Heart right ventricle (tissue), 16 donors: Measurements from ENCODE around the gene RHOG. TPM values are rescaled to one million over a fixed set of nuclear protein-coding genes. Genes with fewer than 3 reads are reported as not detected.

Experiments
- ATAC-seq, 8 donors: fragments of 200-7000 bp; cut with Tn5 transposase; one replicate each; pipeline ENCODE4 v1.9.1; 2020; ENCODE audit warnings: mild to moderate bottlenecking in 8 of 8, moderate library complexity in 8 of 8, moderate number of reproducible peaks in 1 of 8
- DNase-seq, 2 donors: peaks; one replicate each; pipeline ENCODE4 v3.0.0-alpha.2; 2020
- H3K27ac ChIP-seq, 10 donors: fragments of 200-600 bp; sonication (generic) in 2 of 10; one replicate each; pipeline versions ENCODE4 v1.5.0 to v1.8.0; 2020 to 2022; ENCODE audit warnings: mild to moderate bottlenecking in 3 of 10
- H3K27me3 ChIP-seq, 7 donors: fragments of 200-600 bp; one replicate each; pipeline ENCODE4 v1.8.0; 2021 to 2022; ENCODE audit warnings: mild to moderate bottlenecking in 2 of 7
- H3K36me3 ChIP-seq, 9 donors: fragments of 200-600 bp; sonication (generic) in 1 of 9; one replicate each; pipeline versions ENCODE4 v1.5.0 to v1.8.0; 2020 to 2022; ENCODE audit warnings: mild to moderate bottlenecking in 2 of 9
- H3K4me1 ChIP-seq, 9 donors: fragments of 200-600 bp; sonication (generic) in 1 of 9; one replicate each; pipeline versions ENCODE4 v1.5.0 to v1.8.0; 2020 to 2022; ENCODE audit warnings: mild to moderate bottlenecking in 4 of 9
- H3K4me3 ChIP-seq, 10 donors: fragments of 200-600 bp; sonication (generic) in 2 of 10; one replicate each; pipeline versions ENCODE4 v1.5.0 to v1.8.0; 2020 to 2022; ENCODE audit warnings: mild to moderate bottlenecking in 7 of 10, moderate library complexity in 2 of 10
- H3K9me3 ChIP-seq, 11 donors: fragments of 200-600 bp in 10 of 11; sonication (generic) in 2 of 11; one replicate each; pipeline versions ENCODE4 v1.5.0 to v1.8.0; 2013 to 2022; ENCODE audit warnings: mild to moderate bottlenecking in 2 of 11, control low read depth in 1 of 11, moderate library complexity in 1 of 11
- WGBS, 2 donors: extraction: QIAGEN DNeasy Blood & Tissue Kit; methylation state at CpG; one replicate each; pipeline ENCODE4 v1.1.7; 2013; ENCODE audit warnings: inconsistent platforms in 1 of 2; 5-methylcytosine and 5-hydroxymethylcytosine counted together
- intact Hi-C, 10 donors: fragments of 100-400 bp; cut with DNase I; formaldehyde crosslinking; loops; one replicate each; pipeline versions ENCODE4 v1.11.1 to v1.14.2; 2022
- polyA plus RNA-seq, 2 donors: library from polyadenylated mRNA; stranded (reverse); fragments of 200-250 nt; gene quantifications; one replicate each; pipeline ENCODE4 v1.2.3, GENCODE V29; 2013
- total RNA-seq, 10 donors: library from RNA; stranded (reverse); fragmentation: NEBNext Ultra II Directional in 3 of 10; extraction: Animal tissue kit (Norgen Biotek cat#: 25700) in 3 of 10; gene quantifications; one replicate each; pipeline versions ENCODE4 v1.2.1 to v1.2.4, GENCODE V29; 2021 to 2023
- TF ChIP-seq, protein P1 (sequence below), 9 donors: fragments of 200-600 bp; sonication (generic) in 2 of 9; IDR thresholded peaks; one replicate each; pipeline versions ENCODE4 v1.5.0 to v1.8.0; 2021 to 2022; ENCODE audit warnings: antibody characterized with exemption in 9 of 9, mild to moderate bottlenecking in 5 of 9, moderate library complexity in 1 of 9
- donor health status: Arrhythmogenic right ventricular cardiomyopathy.
- donor health status: ischemic (EF 13 %, LVEDD 7.1; RV severe dilation, severe dysfunction).
- donor health status: healthy with polysubstance abuse.
- donor health status: DM: no; HTN: yes; CAD: no.
- donor health status: DM: no; HTN: no; CAD: no.
- donor health status: ischemic (EF 25% LVEDD 6.9; RV normal size, moderate dysfunction).
- donor health status: ischemic (EF 25% LVEDD 5.7; RV mildly dilated, moderate dysfunction).
- donor health status: healthy.
- donor health status: DM: yes; HTN: yes; CAD: no.
- donor health status: Ischemic cardiomyopathy.
- donor health status: ischemic (EF 35%, LVEDD 5.7; RV mildly dilated, moderate dysfunction).
- donor health status: nonischemic (EF 11% LVEDD 7.7; RV severe dilation, severe dysfunction).
- donor health status: DM: yes; HTN: yes; CAD: no.
- donor health status: PGD.
- donor health status: ischemic (EF 29% LVEDD 5.4; RV normal size, mild dysfunction).
- donor health status: nonischemic (EF 23%, LVEDD 6.1; RV moderate dilation, normal function).

RHOG gene
- total and polyA plus RNA-seq, 12 donors: 15.3 to 55.7 (median 20.5) TPM

DNA sequence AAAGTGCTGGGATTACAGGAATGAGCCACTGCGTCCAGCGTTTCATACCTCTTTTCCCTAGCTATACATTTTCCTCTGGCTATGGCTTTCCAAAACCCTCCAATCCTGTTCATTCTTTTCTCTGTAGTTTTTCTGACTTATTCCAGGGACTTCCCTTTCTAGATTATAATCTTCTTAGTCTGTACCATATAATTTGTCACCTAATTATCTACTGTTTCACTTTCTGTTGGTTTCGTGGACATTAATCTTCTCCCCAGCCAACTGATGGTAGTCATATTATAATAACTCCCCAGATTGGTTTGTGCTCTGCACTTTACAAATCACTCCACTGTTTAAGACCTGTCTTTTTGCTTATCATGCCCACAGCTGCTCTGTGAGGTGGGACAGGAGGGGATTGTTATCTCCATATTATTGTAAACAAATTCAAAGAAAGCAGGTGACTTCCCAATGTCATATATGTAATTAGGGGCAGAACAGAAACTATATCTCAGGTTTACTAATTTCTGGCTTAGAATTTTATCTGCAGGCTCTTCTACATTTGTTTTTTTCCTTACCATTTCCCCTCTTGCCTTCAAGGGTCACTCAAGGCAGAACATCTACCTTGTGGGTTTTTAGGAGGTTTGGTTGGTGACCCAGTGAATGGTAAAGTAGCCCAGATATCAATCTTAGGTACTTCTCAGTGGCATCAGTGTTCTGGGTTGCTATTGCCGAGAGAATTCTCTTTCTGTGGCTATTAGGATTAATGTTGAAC, 38.6 kb upstream of the RHOG start:
- Histone ChIP-seq H3K4me3 (no peak overlapping the region), H3K9me3 (no peaks in the 10 kb centered on the region), H3K4me1 (peaks cover 0 to 54% (median 28%) of the 10 kb centered on the region in 9 donors), H3K27me3 (no peaks in the 10 kb centered on the region), H3K27ac (peak overlapping the region in 6 of 10 donors; percentile 44 to 74 (median 52)), H3K36me3 (no peaks in the 10 kb centered on the region)
- TF ChIP-seq, protein P1, sequence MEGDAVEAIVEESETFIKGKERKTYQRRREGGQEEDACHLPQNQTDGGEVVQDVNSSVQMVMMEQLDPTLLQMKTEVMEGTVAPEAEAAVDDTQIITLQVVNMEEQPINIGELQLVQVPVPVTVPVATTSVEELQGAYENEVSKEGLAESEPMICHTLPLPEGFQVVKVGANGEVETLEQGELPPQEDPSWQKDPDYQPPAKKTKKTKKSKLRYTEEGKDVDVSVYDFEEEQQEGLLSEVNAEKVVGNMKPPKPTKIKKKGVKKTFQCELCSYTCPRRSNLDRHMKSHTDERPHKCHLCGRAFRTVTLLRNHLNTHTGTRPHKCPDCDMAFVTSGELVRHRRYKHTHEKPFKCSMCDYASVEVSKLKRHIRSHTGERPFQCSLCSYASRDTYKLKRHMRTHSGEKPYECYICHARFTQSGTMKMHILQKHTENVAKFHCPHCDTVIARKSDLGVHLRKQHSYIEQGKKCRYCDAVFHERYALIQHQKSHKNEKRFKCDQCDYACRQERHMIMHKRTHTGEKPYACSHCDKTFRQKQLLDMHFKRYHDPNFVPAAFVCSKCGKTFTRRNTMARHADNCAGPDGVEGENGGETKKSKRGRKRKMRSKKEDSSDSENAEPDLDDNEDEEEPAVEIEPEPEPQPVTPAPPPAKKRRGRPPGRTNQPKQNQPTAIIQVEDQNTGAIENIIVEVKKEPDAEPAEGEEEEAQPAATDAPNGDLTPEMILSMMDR (IDR thresholded peaks at IDR 0.05): no peak
- WGBS, 2 donors: 57 to 62% methylated on average over 4 of the region's 4 CpGs
- intact Hi-C loops: no loop called here
- ATAC-seq (no peak), DNase-seq (no peak)

DNA sequence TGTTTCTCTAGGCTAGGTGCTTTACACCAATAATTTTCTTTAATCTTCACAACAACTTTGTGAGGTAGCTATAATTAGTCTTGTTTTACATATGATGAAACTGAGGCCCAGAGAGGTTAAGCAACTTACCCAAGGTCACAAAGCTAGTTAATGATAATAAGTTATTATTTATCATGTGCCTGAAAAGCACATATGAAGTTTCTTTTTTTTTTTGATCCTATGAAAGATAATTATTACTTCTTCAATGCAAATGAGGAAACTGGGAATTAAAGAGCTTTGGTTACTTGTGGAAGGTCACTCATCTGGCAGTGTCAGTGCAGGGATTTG, 37.5 kb upstream of the RHOG start:
- Histone ChIP-seq H3K27ac (no peak overlapping the region), H3K9me3 (no peaks in the 10 kb centered on the region), H3K36me3 (no peaks in the 10 kb centered on the region), H3K27me3 (no peaks in the 10 kb centered on the region), H3K4me1 (peaks cover 0 to 49% (median 36%) of the 10 kb centered on the region in 9 donors), H3K4me3 (no peak overlapping the region)
- intact Hi-C loops: no loop called here
- TF ChIP-seq, protein P1 (IDR thresholded peaks at IDR 0.05): no peak
- ATAC-seq (no peak), DNase-seq (no peak)

DNA sequence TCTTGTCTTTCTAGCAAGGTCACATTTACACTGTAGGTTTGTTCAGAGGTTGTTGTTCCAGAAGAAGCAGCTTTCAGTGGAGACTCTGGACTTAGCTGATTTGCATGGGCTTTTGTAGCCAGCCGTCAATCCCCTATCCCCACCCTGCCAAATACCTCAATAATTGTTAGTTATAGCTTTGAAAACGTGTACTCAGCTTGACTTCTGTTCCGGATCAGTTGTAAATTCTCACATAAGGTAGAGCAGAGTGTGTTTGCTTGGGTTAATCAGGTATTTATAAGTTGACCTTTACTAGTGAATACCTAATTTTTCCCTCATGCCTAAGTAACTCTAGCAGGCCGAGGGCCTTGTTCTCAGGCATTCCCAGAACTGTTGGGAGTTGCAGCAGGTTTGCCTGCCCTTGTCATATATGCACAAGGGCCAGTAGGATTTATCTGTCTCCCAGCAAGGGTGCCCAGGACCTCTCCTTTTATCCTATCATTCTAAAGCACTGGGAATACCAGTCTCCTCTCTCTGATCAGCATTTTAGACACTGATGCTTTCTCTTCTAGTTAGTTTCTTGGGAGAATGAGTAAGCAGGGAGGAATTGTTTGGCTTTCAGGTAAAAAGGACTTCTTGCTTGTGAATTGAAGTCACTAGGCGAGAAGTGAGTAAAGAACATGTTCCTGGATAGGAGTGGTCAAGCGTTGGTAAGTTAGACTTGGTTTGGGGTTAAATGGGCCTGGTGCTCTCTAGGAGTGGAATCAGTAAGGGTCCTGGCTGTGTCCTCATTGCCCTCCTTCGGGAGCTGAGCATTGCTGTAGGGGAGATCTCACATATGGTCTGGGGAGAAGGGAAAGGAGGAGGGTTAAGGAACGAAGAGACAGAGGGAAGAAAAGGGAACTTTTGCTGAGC, 36.9 kb upstream of the RHOG start:
- intact Hi-C loops: no loop called here
- Histone ChIP-seq H3K4me1 (peaks cover 0 to 49% (median 36%) of the 10 kb centered on the region in 9 donors), H3K27ac (no peak overlapping the region)

DNA sequence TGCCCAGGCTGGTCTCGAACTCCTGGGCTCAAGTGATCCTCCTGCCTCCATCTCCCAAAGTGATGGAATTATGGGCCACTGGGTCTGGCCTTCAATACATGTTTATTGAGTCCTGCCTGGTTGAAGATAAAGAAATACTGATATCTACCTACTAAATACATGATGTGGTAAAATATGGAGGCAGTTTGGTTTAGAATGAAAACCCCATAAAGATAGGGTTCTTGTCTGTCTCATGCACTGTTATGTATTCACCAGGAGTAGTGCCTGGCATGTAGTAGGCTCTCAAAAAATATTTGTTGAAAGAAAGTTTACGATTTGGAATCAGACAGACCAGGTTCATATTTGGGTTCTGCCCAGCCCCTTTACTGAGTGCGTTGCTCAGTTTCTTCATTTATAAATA, 35.9 kb upstream of the RHOG start:
- 93 to 94% methylated on average over 3 of the region's 3 CpGs for WGBS, 2 donors
- no peaks in the 10 kb centered on the region for H3K9me3 ChIP-seq
- H3K36me3 ChIP-seq: no peaks in the 10 kb centered on the region
- H3K4me1 ChIP-seq: peaks cover 0 to 53% (median 36%) of the 10 kb centered on the region in 9 donors
- no peak for DNase-seq
- no peak for ATAC-seq
- H3K27ac ChIP-seq: no peak overlapping the region
- intact Hi-C loops: no loop called here
- no peak overlapping the region for H3K4me3 ChIP-seq
- TF ChIP-seq, protein P1 (IDR thresholded peaks at IDR 0.05): no peak
- no peaks in the 10 kb centered on the region for H3K27me3 ChIP-seq

More for the DNA sequence above, 36.9 kb upstream of the RHOG start:
- no peak for DNase-seq
- 86 to 89% methylated on average over 8 of the region's 8 CpGs for WGBS, 2 donors
- no peak for ATAC-seq
- Histone ChIP-seq H3K9me3 (no peaks in the 10 kb centered on the region), H3K27me3 (no peaks in the 10 kb centered on the region), H3K36me3 (no peaks in the 10 kb centered on the region), H3K4me3 (no peak overlapping the region)
- TF ChIP-seq, protein P1 (IDR thresholded peaks at IDR 0.05): no peak
